ENCODE results near the gene GOLT1B. TPM values are rescaled to one million over a fixed set of nuclear protein-coding genes. Genes with fewer than 3 reads are reported as not detected.

The GOLT1B gene
- total RNA-seq, 1 experiment from 2014 or later, result 46.1 TPM

- no peaks in the 10 kb centered on the region for H3K4me1 ChIP-seq (ENCODE audit: insufficient read depth, low read length)
- Mint-ChIP-seq H3K4me1 (peaks cover 5 to 10% of the 10 kb centered on the region in 2 experiments; a peak in 3 of 4 replicates), H3K4me3 (no peak overlapping the region), H3K36me3 (ENCODE audit: insufficient read depth in 1 of 3, low read depth in 3 of 3) (no peaks in the 10 kb centered on the region; a peak in 2 of 7 replicates), H3K27ac (no peak overlapping the region), H3K9me3 (peaks cover 0 to 4% of the 10 kb centered on the region in 2 experiments; a peak in 1 of 5 replicates), H3K27me3 (ENCODE audit: low read depth) (peaks cover 33% of the 10 kb centered on the region)
- H2AK5ac ChIP-seq (ENCODE audit: insufficient read length, low read length), result no peak overlapping the region
- H3K9me3 ChIP-seq (ENCODE audit: control insufficient read depth, low read depth, low read length), result no peaks in the 10 kb centered on the region
- no peak for DNase-seq
- H3K9ac ChIP-seq (ENCODE audit: extremely low read depth, insufficient read length, low read length), result no peak overlapping the region
- no peak for TF ChIP-seq CTCF (conservative IDR thresholded peaks at IDR 0.05)
- no peak overlapping the region for H2AFZ ChIP-seq (ENCODE audit: low read length)
- no peak overlapping the region for H3K27ac ChIP-seq (ENCODE audit: insufficient read length, low read depth, low read length)
- H3K56ac ChIP-seq (ENCODE audit: insufficient read length, low read depth, low read length), result no peak overlapping the region
- no peak overlapping the region for H3K4ac ChIP-seq (ENCODE audit: low read depth, low read length)
- H2BK12ac ChIP-seq (ENCODE audit: insufficient read length, low read depth, low read length), result no peak overlapping the region
- H2BK5ac ChIP-seq (ENCODE audit: insufficient read length, low read length), result no peak overlapping the region
- no peak overlapping the region for H2BK20ac ChIP-seq (ENCODE audit: low read depth, low read length, poor library complexity, severe bottlenecking)
- H3K23ac ChIP-seq (ENCODE audit: insufficient read length, low read depth, low read length), result no peak overlapping the region
- H3K79me1 ChIP-seq (ENCODE audit: insufficient read depth, low read depth, low read length, poor library complexity, severe bottlenecking), result no peaks in the 10 kb centered on the region
- peaks cover 5% of the 10 kb centered on the region; the same call in 1 of the 2 replicates for H3K27me3 ChIP-seq (ENCODE audit: insufficient read depth, low read length)
- no peak overlapping the region for H3T11ph ChIP-seq (ENCODE audit: low read length)
- no peak overlapping the region for H3K14ac ChIP-seq (ENCODE audit: insufficient read depth, low read length)
- no peaks in the 10 kb centered on the region for H3K79me2 ChIP-seq (ENCODE audit: insufficient read depth, low read length)
- no peak overlapping the region for H4K5ac ChIP-seq (ENCODE audit: insufficient read length, low read depth, low read length)
- H4K8ac ChIP-seq (replicated peaks; ENCODE audit: insufficient read length, low read depth, low read length), result no peak overlapping the region
- H3K23me2 ChIP-seq (ENCODE audit: insufficient read length, low read depth, low read length, poor library complexity, severe bottlenecking), result peaks cover 8% of the 10 kb centered on the region
- H4K20me1 ChIP-seq (ENCODE audit: control insufficient read depth, insufficient read depth, insufficient read length), result no peaks in the 10 kb centered on the region
- no peak overlapping the region for H3K18ac ChIP-seq (ENCODE audit: insufficient read length, low read depth, low read length)
- no peak overlapping the region for H2BK15ac ChIP-seq (ENCODE audit: low read depth, low read length)
- H2BK120ac ChIP-seq (ENCODE audit: low read depth, low read length, poor library complexity, severe bottlenecking), result no peak overlapping the region
- H4K91ac ChIP-seq (ENCODE audit: insufficient read length, low read depth, low read length), result no peak overlapping the region
- H3K4me2 ChIP-seq (ENCODE audit: insufficient read depth, insufficient read length, low read length), result no peak overlapping the region
Observed at GRCh38 chr12:21523148-21523547, 21.6 kb downstream of the GOLT1B start.
